ENCODE data around the gene BLOC1S5.

Gene BLOC1S5

GRCh38 chr6:8063761-8064637, at the start of gene BLOC1S5:
Gene BLOC1S5 (minus strand): TSS chr6:8064389. CDS start chr6:8064376, 13 bp downstream.
- peak; percentile 99 for DNase-seq

- no peak for DNase-seq
These were observed 49.0 kb upstream of the BLOC1S5 start for GRCh38 chr6:8113131-8113654.

- no peak for DNase-seq
These were observed 46.5 kb upstream of the BLOC1S5 start for GRCh38 chr6:8110725-8111124.

GRCh38 chr6:8110117-8110721, 46.0 kb upstream of the BLOC1S5 start:
- DNase-seq = no peak

- no peak for DNase-seq
These were observed 44.8 kb upstream of the BLOC1S5 start for GRCh38 chr6:8108759-8109539.

- no peak for DNase-seq
These were observed 44.0 kb upstream of the BLOC1S5 start for GRCh38 chr6:8108031-8108660.

- DNase-seq = no peak
These were observed 41.6 kb upstream of the BLOC1S5 start for GRCh38 chr6:8105791-8106190.

GRCh38 chr6:8103726-8104125, 39.5 kb upstream of the BLOC1S5 start:
- DNase-seq = no peak

GRCh38 chr6:8102122-8102958, 38.2 kb upstream of the BLOC1S5 start, which contains the start of gene EEF1E1:
Gene EEF1E1 (minus strand): TSS chr6:8102548. CDS start chr6:8102521, 27 bp downstream.
- DNase-seq = peak; percentile 98

- DNase-seq = no peak
These were observed 36.1 kb upstream of the BLOC1S5 start for GRCh38 chr6:8100159-8100854.

- DNase-seq = no peak
These were observed 26.5 kb upstream of the BLOC1S5 start for GRCh38 chr6:8090650-8091049.

GRCh38 chr6:8088886-8089285, 24.7 kb upstream of the BLOC1S5 start:
- no peak for DNase-seq

- no peak for DNase-seq
These were observed 23.9 kb upstream of the BLOC1S5 start for GRCh38 chr6:8087870-8088754.

- DNase-seq = no peak
These were observed 22.6 kb upstream of the BLOC1S5 start for GRCh38 chr6:8086755-8087306.

- DNase-seq = no peak
These were observed 20.9 kb upstream of the BLOC1S5 start for GRCh38 chr6:8085053-8085511.

GRCh38 chr6:8084586-8084985, 20.4 kb upstream of the BLOC1S5 start:
- no peak for DNase-seq

- no peak for DNase-seq
These were observed 19.0 kb upstream of the BLOC1S5 start for GRCh38 chr6:8082954-8083858.

- DNase-seq = no peak
These were observed 18.4 kb upstream of the BLOC1S5 start for GRCh38 chr6:8082572-8082953.

Data from stimulated activated CD8-positive, alpha-beta memory T cell treated with anti-CD3 and anti-CD28 coated beads, Interleukin-4, amount 100 ng/mL, for 48 hours (primary cell).